Measurements from ENCODE around the gene ZNF189. TPM values are rescaled to one million over a fixed set of nuclear protein-coding genes. Genes with fewer than 3 reads are reported as not detected.

Gene ZNF189
- total and polyA plus RNA-seq, 7 donors = 6.1 to 31.3 (median 10.5) TPM

- no peaks in the 10 kb centered on the region for H3K27me3 ChIP-seq (ENCODE audit: insufficient read depth in 3 of 3, low read length in 2 of 3)
- no peaks in the 10 kb centered on the region for H3K36me3 ChIP-seq (ENCODE audit: insufficient read depth in 1 of 2, low read depth in 1 of 2)
- no peaks in the 10 kb centered on the region for H3K4me1 ChIP-seq
- WGBS, 3 donors = 92 to 93% (median 92%) methylated on average over 8 of the region's 8 CpGs
- no peak for TF ChIP-seq CTCF (IDR thresholded peaks at IDR 0.05)
- intact Hi-C loops (cut with DNase I) = no loop called here
- H3K27ac ChIP-seq = no peak overlapping the region
- no peak overlapping the region for H3K4me3 ChIP-seq
- ATAC-seq = no peak
- DNase-seq = no peak
- H3K9me3 ChIP-seq = no peaks in the 10 kb centered on the region
Measured at GRCh38 chr9:101427358-101427757, 28.7 kb downstream of the ZNF189 start.

- intact Hi-C loops (cut with DNase I) = no loop called here
- WGBS, 3 donors = 88 to 91% (median 90%) methylated on average over 3 of the region's 3 CpGs
- H3K27ac ChIP-seq = no peak overlapping the region
- no peaks in the 10 kb centered on the region for H3K9me3 ChIP-seq
- no peaks in the 10 kb centered on the region for H3K36me3 ChIP-seq (ENCODE audit: insufficient read depth in 1 of 2, low read depth in 1 of 2)
- DNase-seq = no peak
- H3K4me1 ChIP-seq = no peaks in the 10 kb centered on the region
- no peak for TF ChIP-seq CTCF (IDR thresholded peaks at IDR 0.05)
- H3K27me3 ChIP-seq (ENCODE audit: insufficient read depth in 3 of 3, low read length in 2 of 3) = no peaks in the 10 kb centered on the region
- no peak overlapping the region for H3K4me3 ChIP-seq
- no peak for ATAC-seq
Measured at GRCh38 chr9:101427957-101428655, 29.5 kb downstream of the ZNF189 start.

GRCh38 chr9:101428909-101429308 lies 30.3 kb downstream of the ZNF189 start:
- Histone ChIP-seq H3K4me1 (no peaks in the 10 kb centered on the region), H3K9me3 (no peaks in the 10 kb centered on the region), H3K36me3 (ENCODE audit: insufficient read depth in 1 of 2, low read depth in 1 of 2) (no peaks in the 10 kb centered on the region), H3K27ac (no peak overlapping the region), H3K4me3 (no peak overlapping the region), H3K27me3 (ENCODE audit: insufficient read depth in 3 of 3, low read length in 2 of 3) (no peaks in the 10 kb centered on the region)
- ATAC-seq = no peak
- intact Hi-C loops (cut with DNase I) = no loop called here
- no peak for DNase-seq
- 66 to 75% (median 74%) methylated on average over 3 of the region's 3 CpGs for WGBS, 3 donors
- TF ChIP-seq CTCF (IDR thresholded peaks at IDR 0.05) = no peak

- 89 to 95% (median 90%) methylated on average over 7 of the region's 7 CpGs for WGBS, 3 donors
- Histone ChIP-seq H3K27ac (no peak overlapping the region), H3K36me3 (ENCODE audit: insufficient read depth in 1 of 2, low read depth in 1 of 2) (no peaks in the 10 kb centered on the region), H3K9me3 (no peaks in the 10 kb centered on the region), H3K4me3 (no peak overlapping the region), H3K4me1 (no peaks in the 10 kb centered on the region), H3K27me3 (ENCODE audit: insufficient read depth in 3 of 3, low read length in 2 of 3) (no peaks in the 10 kb centered on the region)
- intact Hi-C loops (cut with DNase I) = no loop called here
- ATAC-seq = no peak
- TF ChIP-seq CTCF (IDR thresholded peaks at IDR 0.05) = no peak
- no peak for DNase-seq
Measured at GRCh38 chr9:101429736-101430135, 31.1 kb downstream of the ZNF189 start.

- no peak overlapping the region for H3K27ac ChIP-seq
- H3K4me3 ChIP-seq = no peak overlapping the region
- ATAC-seq (no peak), DNase-seq (no peak)
- no peaks in the 10 kb centered on the region for H3K9me3 ChIP-seq
- H3K27me3 ChIP-seq (ENCODE audit: insufficient read depth in 3 of 3, low read length in 2 of 3) = no peaks in the 10 kb centered on the region
- no peaks in the 10 kb centered on the region for H3K36me3 ChIP-seq (ENCODE audit: insufficient read depth in 1 of 2, low read depth in 1 of 2)
- H3K4me1 ChIP-seq = no peaks in the 10 kb centered on the region
- TF ChIP-seq CTCF (IDR thresholded peaks at IDR 0.05) = no peak
- intact Hi-C loops (cut with DNase I) = no loop called here
Measured at GRCh38 chr9:101432171-101432570, 33.5 kb downstream of the ZNF189 start.
